Parathyroid adenoma (tissue), 2 donors: Measurements from ENCODE around the gene SPECC1L.

Source experiments
- H2AFZ ChIP-seq: fragments of 300-600 bp; sonication (generic); one replicate; pipeline ENCODE4 v1.7.0; 2017; ENCODE audit warnings: antibody characterized with exemption, mild to moderate bottlenecking
- H3K27ac ChIP-seq: fragments of 300-600 bp; sonication (generic); one replicate; pipeline ENCODE4 v1.7.0; 2017
- H3K27me3 ChIP-seq: fragments of 300-600 bp; sonication (generic); one replicate; pipeline ENCODE4 v1.7.0; 2017; ENCODE audit warnings: low read length; ENCODE audit not compliant: control insufficient read depth, insufficient read depth
- H3K36me3 ChIP-seq: fragments of 300-600 bp; sonication (generic); one replicate; pipeline ENCODE4 v1.7.0; 2017; ENCODE audit warnings: low read length; ENCODE audit not compliant: control insufficient read depth, insufficient read depth
- H3K4me1 ChIP-seq: fragments of 300-600 bp; sonication (generic); one replicate; pipeline ENCODE4 v1.7.0; 2017; ENCODE audit warnings: control low read depth
- H3K4me2 ChIP-seq: fragments of 300-600 bp; sonication (generic); one replicate; pipeline ENCODE4 v1.7.0; 2017; ENCODE audit warnings: low read length
- H3K4me3 ChIP-seq: fragments of 300-600 bp; sonication (generic); one replicate; pipeline ENCODE4 v1.7.0; 2017; ENCODE audit warnings: low read depth, low read length
- H3K79me2 ChIP-seq: fragments of 300-600 bp; sonication (generic); one replicate; pipeline ENCODE4 v1.7.0; 2017; ENCODE audit warnings: control low read depth
- H3K9ac ChIP-seq: fragments of 300-600 bp; sonication (generic); one replicate; pipeline ENCODE4 v1.7.0; 2017; ENCODE audit warnings: mild to moderate bottlenecking
- H3K9me3 ChIP-seq: fragments of 300-600 bp; sonication (generic); one replicate; pipeline ENCODE4 v1.7.0; 2017; ENCODE audit warnings: low read length; ENCODE audit not compliant: control insufficient read depth
- CTCF ChIP-seq: fragments of 300-600 bp; sonication (generic); IDR thresholded peaks from one replicate; pipeline ENCODE4 v1.7.0; 2017; ENCODE audit warnings: antibody characterized with exemption, mild to moderate bottlenecking
- donor health status: primary hyperparathyroidism.

Gene SPECC1L

GRCh38 chr22:24355574-24355973, 84.9 kb downstream of the SPECC1L start:
- no peaks in the 10 kb centered on the region for H3K4me1 ChIP-seq

GRCh38 chr22:24357547-24357946, 86.9 kb downstream of the SPECC1L start:
- no peak for TF ChIP-seq CTCF
- Histone ChIP-seq H3K9me3 (no peaks in the 10 kb centered on the region), H3K27ac (no peak overlapping the region), H3K79me2 (no peaks in the 10 kb centered on the region), H2AFZ (no peak overlapping the region), H3K9ac (no peak overlapping the region), H3K4me3 (no peak overlapping the region), H3K4me1 (no peaks in the 10 kb centered on the region), H3K36me3 (no peaks in the 10 kb centered on the region), H3K4me2 (no peak overlapping the region), H3K27me3 (no peaks in the 10 kb centered on the region)

More at GRCh38 chr22:24355574-24355973, 84.9 kb downstream of the SPECC1L start:
- H3K36me3 ChIP-seq = no peaks in the 10 kb centered on the region
- H3K9me3 ChIP-seq = no peaks in the 10 kb centered on the region
- no peaks in the 10 kb centered on the region for H3K27me3 ChIP-seq
- no peak overlapping the region for H2AFZ ChIP-seq
- H3K4me2 ChIP-seq = no peak overlapping the region
- no peak overlapping the region for H3K9ac ChIP-seq
- H3K27ac ChIP-seq = no peak overlapping the region
- H3K4me3 ChIP-seq = no peak overlapping the region
- H3K79me2 ChIP-seq = no peaks in the 10 kb centered on the region
- TF ChIP-seq CTCF = no peak

- H3K27me3 ChIP-seq = no peaks in the 10 kb centered on the region
- H3K36me3 ChIP-seq = no peaks in the 10 kb centered on the region
- H3K9me3 ChIP-seq = no peaks in the 10 kb centered on the region
- TF ChIP-seq CTCF = no peak
- no peak overlapping the region for H3K27ac ChIP-seq
- H3K9ac ChIP-seq = no peak overlapping the region
- H3K4me3 ChIP-seq = no peak overlapping the region
- H3K79me2 ChIP-seq = no peaks in the 10 kb centered on the region
- no peaks in the 10 kb centered on the region for H3K4me1 ChIP-seq
- H3K4me2 ChIP-seq = no peak overlapping the region
- no peak overlapping the region for H2AFZ ChIP-seq
Measured at GRCh38 chr22:24358105-24358836, 87.6 kb downstream of the SPECC1L start.

GRCh38 chr22:24359452-24360120, 89.0 kb downstream of the SPECC1L start:
- H3K9ac ChIP-seq = no peak overlapping the region
- no peaks in the 10 kb centered on the region for H3K79me2 ChIP-seq
- no peak overlapping the region for H2AFZ ChIP-seq
- H3K4me2 ChIP-seq = no peak overlapping the region
- no peaks in the 10 kb centered on the region for H3K4me1 ChIP-seq
- no peaks in the 10 kb centered on the region for H3K36me3 ChIP-seq
- TF ChIP-seq CTCF = no peak
- H3K9me3 ChIP-seq = no peaks in the 10 kb centered on the region
- no peaks in the 10 kb centered on the region for H3K27me3 ChIP-seq
- H3K27ac ChIP-seq = no peak overlapping the region
- no peak overlapping the region for H3K4me3 ChIP-seq
